Activated CD4-positive, alpha-beta memory T cell treated with anti-CD3 and anti-CD28 coated beads for 36 hours (primary cell): ENCODE measurements around the gene RAB31. TPM values are rescaled to one million over a fixed set of nuclear protein-coding genes. Genes with fewer than 3 reads are reported as not detected.

Source experiments
- CTCF ChIA-PET: fragments of 350-600 bp; sonication (Branson Sonifier 250); formaldehyde crosslinking; loops from one replicate; lab custom pipeline; 2021; ENCODE audit warnings: antibody characterized with exemption, inconsistent platforms; lab: Charles Lee
- POLR2A ChIA-PET: fragments of 350-600 bp; sonication (Branson Sonifier 250); formaldehyde crosslinking; loops from one replicate; lab custom pipeline; 2021; ENCODE audit warnings: antibody characterized with exemption; lab: Charles Lee
- DNase-seq: peaks from one replicate; pipeline ENCODE4 v3.0.0-alpha.2; 2020
- H3K27ac Mint-ChIP-seq: one replicate; pipeline ENCODE4 v1.8.0; 2021; ENCODE audit warnings: mixed read lengths
- H3K27me3 Mint-ChIP-seq: one replicate; pipeline ENCODE4 v1.8.0; 2021; ENCODE audit warnings: mixed read lengths
- H3K36me3 Mint-ChIP-seq: one replicate; pipeline ENCODE4 v1.8.0; 2021; ENCODE audit warnings: mixed read lengths
- H3K4me1 Mint-ChIP-seq: one replicate; pipeline ENCODE4 v1.8.0; 2021; ENCODE audit warnings: low read depth, mixed read lengths
- H3K4me3 Mint-ChIP-seq: one replicate; pipeline ENCODE4 v1.8.0; 2021; ENCODE audit warnings: mild to moderate bottlenecking, mixed read lengths
- H3K9me3 Mint-ChIP-seq: one replicate; pipeline ENCODE4 v1.8.0; 2021; ENCODE audit warnings: mixed read lengths
- intact Hi-C: fragments of 100-400 bp; cut with micrococcal nuclease; formaldehyde crosslinking; loops from one replicate; pipeline ENCODE4 v1.15.1; 2023
- total RNA-seq, 2 experiments: library from RNA; stranded (reverse); gene quantifications; one replicate each; pipeline ENCODE4 v1.2.3, GENCODE V29; 2021

RAB31 gene
- total RNA-seq, 2 experiments from 2014 or later: 0.58 to 0.71 TPM

DNA sequence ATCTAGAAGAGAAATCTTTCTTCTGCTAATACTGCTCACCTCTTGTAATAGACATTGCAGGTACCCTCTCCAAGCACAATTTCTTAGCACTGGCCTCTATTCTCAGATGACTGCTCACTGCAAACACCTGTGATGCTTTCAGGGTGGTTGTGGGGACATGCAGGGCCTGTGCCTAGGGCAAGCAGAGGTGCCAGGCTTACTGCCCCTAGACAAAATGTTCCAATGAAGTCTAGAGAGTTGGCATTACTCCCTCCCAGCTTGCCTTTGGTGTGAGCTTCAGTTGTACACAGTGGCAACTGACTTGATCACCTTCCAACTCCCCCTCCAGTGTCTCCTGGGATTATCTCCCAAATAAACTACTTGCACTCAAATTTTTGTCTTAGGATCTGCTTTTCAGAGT is 164.7 kb downstream of the RAB31 start:
- ChIA-PET CTCF (no interaction called here), POLR2A (no interaction called here)
- DNase-seq: no peak
- intact Hi-C loops: no loop called here
- no peak overlapping the region for H3K4me3 Mint-ChIP-seq
- H3K4me1 Mint-ChIP-seq: peaks cover 24% of the 10 kb centered on the region
- no peak overlapping the region for H3K27ac Mint-ChIP-seq
- peaks cover 40% of the 10 kb centered on the region for H3K27me3 Mint-ChIP-seq
- no peaks in the 10 kb centered on the region for H3K9me3 Mint-ChIP-seq
- no peaks in the 10 kb centered on the region for H3K36me3 Mint-ChIP-seq

DNA sequence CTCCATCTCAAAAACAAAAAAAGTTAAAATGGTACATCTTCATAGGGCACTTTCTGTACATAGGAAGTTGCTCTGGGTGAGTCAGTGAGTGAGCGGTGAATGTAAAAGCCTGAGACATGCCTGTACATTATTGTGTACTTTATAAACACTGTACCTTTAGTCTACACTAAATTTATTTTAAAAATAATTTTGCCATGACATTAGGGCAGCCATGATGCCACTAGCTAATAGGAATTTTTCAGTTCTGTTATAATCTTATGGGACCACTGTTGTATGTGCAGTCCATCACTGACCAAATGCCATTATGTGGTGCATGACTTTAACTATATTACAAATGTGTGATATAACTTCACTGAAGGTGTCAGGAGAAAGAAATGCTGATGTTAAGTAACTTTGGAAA is 166.6 kb downstream of the RAB31 start:
- Mint-ChIP-seq H3K4me3 (no peak overlapping the region), H3K4me1 (peaks cover 20% of the 10 kb centered on the region), H3K36me3 (no peaks in the 10 kb centered on the region), H3K27me3 (peaks cover 34% of the 10 kb centered on the region), H3K27ac (no peak overlapping the region), H3K9me3 (no peaks in the 10 kb centered on the region)
- ChIA-PET CTCF (no interaction called here), POLR2A (no interaction called here)
- no peak for DNase-seq
- intact Hi-C loops: loop anchor here (5.0 kb wide), 1 partner anchor 172 kb away; no protein-coding TSS in a partner anchor

DNA sequence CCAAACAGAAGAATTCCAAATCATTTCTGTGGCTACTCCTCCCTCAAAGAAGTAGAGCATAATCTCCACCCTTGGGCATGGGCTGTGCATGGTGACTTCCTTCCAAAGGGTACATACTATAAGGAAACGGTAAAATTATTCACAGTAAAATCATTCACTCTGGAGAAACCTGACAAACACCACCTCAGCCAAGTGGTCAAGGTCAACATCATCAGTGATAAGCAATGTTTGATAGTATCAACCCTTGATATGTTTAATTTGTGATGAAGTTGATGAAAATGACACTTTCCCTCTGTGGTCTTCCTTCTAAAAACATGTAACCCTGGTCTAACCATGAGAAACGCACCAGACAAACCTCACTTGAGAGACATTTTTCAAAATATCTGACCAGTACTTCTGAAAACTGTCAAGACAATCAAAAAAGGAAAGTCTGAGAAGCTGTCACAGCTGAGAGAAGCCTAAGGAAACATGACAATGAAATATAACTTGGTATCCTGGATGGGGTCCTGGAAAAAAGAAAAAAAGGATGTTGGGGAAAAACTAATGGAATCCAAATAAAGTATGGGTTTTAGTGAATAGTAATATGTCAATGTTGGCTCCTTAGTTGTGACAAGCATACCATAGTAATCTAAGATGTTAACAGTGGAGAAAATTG is 168.2 kb downstream of the RAB31 start:
- Mint-ChIP-seq H3K27me3 (peaks cover 19% of the 10 kb centered on the region), H3K4me1 (peaks cover 14% of the 10 kb centered on the region), H3K27ac (no peak overlapping the region), H3K36me3 (no peaks in the 10 kb centered on the region), H3K9me3 (no peaks in the 10 kb centered on the region), H3K4me3 (no peak overlapping the region)
- no peak for DNase-seq
- ChIA-PET CTCF (no interaction called here), POLR2A (interaction anchor here (0.8 to 1.2 kb wide), 4 partner anchors 14 to 39 kb away, joined by 3 to 6 read pairs (median 5); partner anchors contain the start of gene VAPA)
- intact Hi-C loops: loop anchor here (2.0 to 5.0 kb wide), 2 partner anchors 36 to 174 kb away; no protein-coding TSS in a partner anchor

DNA sequence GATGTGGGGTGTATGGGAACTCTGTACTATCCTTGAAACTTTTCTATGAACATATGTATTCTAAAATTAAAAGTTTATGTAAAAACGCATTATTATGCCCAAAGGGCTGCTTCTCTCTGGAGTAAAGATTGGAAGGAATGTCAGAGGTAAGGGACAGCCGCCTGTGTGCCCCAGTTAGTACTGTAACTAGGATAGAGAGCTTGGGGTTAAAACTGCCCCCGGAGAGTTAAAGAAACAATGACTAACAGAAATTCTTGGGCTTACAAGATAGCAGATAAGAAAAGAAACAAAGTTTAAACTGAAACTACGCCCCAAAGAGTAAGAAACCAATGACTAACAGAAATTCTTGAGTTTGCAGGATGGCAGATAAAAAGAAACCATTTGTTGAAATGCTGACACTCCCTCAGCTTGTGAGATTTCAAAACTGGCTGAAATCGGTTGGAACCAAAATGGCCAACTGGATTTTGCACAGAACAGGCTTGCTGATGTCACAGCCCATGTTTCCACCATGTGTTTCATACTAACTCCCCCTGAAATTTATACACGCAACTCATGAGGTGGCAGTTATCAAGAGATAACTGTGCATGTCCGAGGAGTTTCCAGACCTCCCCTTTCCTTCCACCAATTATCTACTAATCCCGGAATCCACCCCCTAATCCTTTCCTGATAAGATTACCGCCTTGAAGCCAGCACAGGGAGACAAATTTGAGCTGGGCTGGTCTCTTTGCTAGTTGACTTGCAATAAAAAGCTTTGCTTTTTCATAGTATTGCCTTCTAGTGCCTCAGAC is 169.0 kb downstream of the RAB31 start:
- peak; percentile 52 for DNase-seq

DNA sequence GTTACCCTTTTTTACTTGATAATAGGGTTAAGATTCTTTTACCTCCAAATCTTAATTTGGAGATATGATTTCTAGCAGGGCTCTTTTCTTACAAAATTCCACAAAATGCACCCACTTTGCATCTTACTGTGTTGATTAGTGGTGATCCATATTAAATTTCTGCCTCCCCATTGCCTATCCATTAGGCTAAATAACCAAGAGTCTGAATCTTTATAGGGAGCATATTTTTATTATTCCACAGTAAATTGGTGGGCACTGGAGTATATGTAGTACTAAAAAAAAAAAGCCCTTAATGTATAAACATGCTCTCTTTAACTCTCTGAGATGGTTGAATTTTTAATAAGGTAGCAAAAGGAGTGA is 169.5 kb downstream of the RAB31 start:
- Mint-ChIP-seq H3K27ac (no peak overlapping the region), H3K27me3 (peaks cover 16% of the 10 kb centered on the region), H3K4me3 (no peak overlapping the region), H3K36me3 (no peaks in the 10 kb centered on the region), H3K9me3 (no peaks in the 10 kb centered on the region), H3K4me1 (peaks cover 14% of the 10 kb centered on the region)
- ChIA-PET POLR2A (interaction anchor here (1.2 kb wide), 2 partner anchors 16 to 36 kb away, joined by 4 to 6 read pairs; partner anchors contain the start of gene VAPA), CTCF (no interaction called here)
- intact Hi-C loops: loop anchor here (1.0 to 5.0 kb wide), 4 partner anchors 15 to 175 kb away; no protein-coding TSS in a partner anchor
- no peak for DNase-seq

More for the DNA sequence above, 169.0 kb downstream of the RAB31 start:
- no peaks in the 10 kb centered on the region for H3K36me3 Mint-ChIP-seq
- no peaks in the 10 kb centered on the region for H3K9me3 Mint-ChIP-seq
- ChIA-PET POLR2A (interaction anchor here (0.8 to 1.2 kb wide), 4 partner anchors 15 to 38 kb away, joined by 3 to 6 read pairs (median 5); partner anchors contain the start of gene VAPA), CTCF (no interaction called here)
- peaks cover 16% of the 10 kb centered on the region for H3K27me3 Mint-ChIP-seq
- H3K4me1 Mint-ChIP-seq: peaks cover 14% of the 10 kb centered on the region
- intact Hi-C loops: loop anchor here (1.0 to 5.0 kb wide), 4 partner anchors 15 to 175 kb away; no protein-coding TSS in a partner anchor
- H3K4me3 Mint-ChIP-seq: no peak overlapping the region
- H3K27ac Mint-ChIP-seq: peak overlapping the region; percentile 20

DNA sequence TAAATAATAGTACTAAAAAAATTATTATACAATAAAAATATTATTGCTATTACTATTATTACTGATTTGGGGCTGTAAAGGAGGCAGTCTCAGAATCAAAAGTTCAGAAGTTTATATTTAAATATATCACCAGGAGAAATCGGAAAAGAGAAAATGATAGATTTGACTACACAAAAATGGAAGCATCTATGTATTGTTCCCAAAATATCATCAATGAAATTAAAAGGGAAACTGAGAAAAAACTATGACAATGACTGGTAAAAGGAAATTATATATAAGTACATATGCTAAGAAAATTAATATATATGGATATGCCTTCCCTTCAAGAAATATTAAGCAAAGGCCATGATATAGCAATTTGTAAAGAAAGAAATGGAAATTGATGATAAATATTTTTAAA is 170.0 kb downstream of the RAB31 start:
- Mint-ChIP-seq H3K4me3 (no peak overlapping the region), H3K9me3 (no peaks in the 10 kb centered on the region), H3K27ac (no peak overlapping the region), H3K36me3 (no peaks in the 10 kb centered on the region), H3K4me1 (peaks cover 14% of the 10 kb centered on the region), H3K27me3 (peaks cover 16% of the 10 kb centered on the region)
- intact Hi-C loops: loop anchor here (5.0 kb wide), 1 partner anchor 176 kb away; no protein-coding TSS in a partner anchor
- no peak for DNase-seq
- CTCF ChIA-PET: no interaction called here
- POLR2A ChIA-PET: no interaction called here

DNA sequence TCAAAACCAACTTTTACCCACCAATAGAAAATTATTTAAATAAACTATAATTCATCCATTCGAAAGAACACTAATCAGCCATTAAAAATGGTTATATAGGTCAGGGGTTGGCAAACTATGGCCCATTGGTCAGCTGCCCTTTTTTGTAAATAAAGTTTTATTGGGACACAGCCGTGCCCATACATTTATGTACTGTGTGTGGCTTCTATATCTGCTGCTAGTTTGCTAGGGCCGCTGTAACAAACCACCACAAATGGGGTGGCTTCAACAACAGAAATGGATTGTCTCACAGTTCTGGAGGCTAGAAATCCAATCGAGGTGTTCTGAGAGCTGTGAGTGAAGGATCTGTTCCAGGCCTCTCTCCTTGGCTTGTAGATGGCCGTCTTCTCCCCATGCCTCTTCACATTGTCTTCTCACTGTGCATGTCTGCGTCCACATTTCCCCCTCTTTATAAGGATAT is 170.7 kb downstream of the RAB31 start:
- no peak overlapping the region for H3K27ac Mint-ChIP-seq
- no peaks in the 10 kb centered on the region for H3K36me3 Mint-ChIP-seq
- H3K4me1 Mint-ChIP-seq: peaks cover 14% of the 10 kb centered on the region
- ChIA-PET POLR2A (no interaction called here), CTCF (no interaction called here)
- H3K27me3 Mint-ChIP-seq: peaks cover 13% of the 10 kb centered on the region
- intact Hi-C loops: loop anchor here (5.0 kb wide), 1 partner anchor 177 kb away; no protein-coding TSS in a partner anchor
- no peak for DNase-seq
- no peak overlapping the region for H3K4me3 Mint-ChIP-seq
- no peaks in the 10 kb centered on the region for H3K9me3 Mint-ChIP-seq

DNA sequence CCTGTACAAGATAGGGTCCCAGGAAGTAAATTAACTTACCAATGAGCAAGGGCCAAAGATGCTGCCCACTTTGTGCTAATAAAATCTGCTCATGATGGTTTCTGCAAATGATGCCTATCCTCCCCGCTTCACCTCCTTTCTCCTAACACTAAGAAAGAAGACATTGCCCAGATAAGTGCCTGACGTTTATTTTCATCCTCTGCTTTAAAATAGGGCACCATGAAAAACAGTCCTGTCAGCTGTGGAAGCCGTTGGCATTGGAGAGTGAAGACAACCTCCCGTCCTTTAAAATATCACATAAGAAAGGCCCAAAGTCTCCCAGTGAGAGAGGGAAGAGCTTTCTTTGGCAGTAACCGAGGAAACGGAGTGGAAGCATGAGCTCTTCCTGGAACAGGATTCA is 176.0 kb downstream of the RAB31 start:
- no peak overlapping the region for H3K4me3 Mint-ChIP-seq
- DNase-seq: no peak
- POLR2A ChIA-PET: no interaction called here
- intact Hi-C loops: no loop called here
- no peak overlapping the region for H3K27ac Mint-ChIP-seq
- no peaks in the 10 kb centered on the region for H3K27me3 Mint-ChIP-seq
- no peaks in the 10 kb centered on the region for H3K4me1 Mint-ChIP-seq
- no peaks in the 10 kb centered on the region for H3K36me3 Mint-ChIP-seq
- CTCF ChIA-PET: no interaction called here
- no peaks in the 10 kb centered on the region for H3K9me3 Mint-ChIP-seq

DNA sequence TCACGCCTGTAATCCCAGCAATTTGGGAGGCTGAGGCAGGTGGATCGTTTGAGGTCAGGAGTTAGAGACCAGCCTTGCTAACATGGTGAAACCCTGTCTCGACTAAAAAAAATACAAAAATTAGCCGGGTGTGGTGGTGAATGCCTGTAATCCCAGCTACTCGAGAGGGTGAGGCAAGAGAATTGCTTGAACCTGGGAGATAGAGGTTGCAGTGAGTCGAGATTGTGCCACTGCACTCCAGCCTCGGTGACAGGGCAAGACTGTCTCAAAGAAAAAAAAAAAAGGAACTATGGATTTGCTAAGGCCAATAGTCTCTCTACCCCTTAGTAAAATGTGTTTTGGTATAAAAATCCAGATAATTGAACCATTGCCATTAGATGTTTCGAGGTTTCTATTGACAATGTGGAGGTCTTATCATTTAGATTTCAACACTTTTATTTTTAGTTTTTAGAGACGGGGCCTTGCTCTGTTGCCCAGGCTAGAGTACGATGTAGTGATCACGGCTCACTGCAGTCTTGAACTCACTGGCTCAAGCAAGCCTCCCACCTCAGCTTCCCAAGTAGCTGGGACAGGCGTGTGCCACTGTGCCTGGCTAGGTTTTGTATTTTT is 176.5 kb downstream of the RAB31 start:
- ChIA-PET CTCF (no interaction called here), POLR2A (no interaction called here)
- no peak overlapping the region for H3K4me3 Mint-ChIP-seq
- no peak overlapping the region for H3K27ac Mint-ChIP-seq
- no peaks in the 10 kb centered on the region for H3K9me3 Mint-ChIP-seq
- no peak for DNase-seq
- H3K36me3 Mint-ChIP-seq: no peaks in the 10 kb centered on the region
- H3K27me3 Mint-ChIP-seq: no peaks in the 10 kb centered on the region
- H3K4me1 Mint-ChIP-seq: no peaks in the 10 kb centered on the region
- intact Hi-C loops: no loop called here

DNA sequence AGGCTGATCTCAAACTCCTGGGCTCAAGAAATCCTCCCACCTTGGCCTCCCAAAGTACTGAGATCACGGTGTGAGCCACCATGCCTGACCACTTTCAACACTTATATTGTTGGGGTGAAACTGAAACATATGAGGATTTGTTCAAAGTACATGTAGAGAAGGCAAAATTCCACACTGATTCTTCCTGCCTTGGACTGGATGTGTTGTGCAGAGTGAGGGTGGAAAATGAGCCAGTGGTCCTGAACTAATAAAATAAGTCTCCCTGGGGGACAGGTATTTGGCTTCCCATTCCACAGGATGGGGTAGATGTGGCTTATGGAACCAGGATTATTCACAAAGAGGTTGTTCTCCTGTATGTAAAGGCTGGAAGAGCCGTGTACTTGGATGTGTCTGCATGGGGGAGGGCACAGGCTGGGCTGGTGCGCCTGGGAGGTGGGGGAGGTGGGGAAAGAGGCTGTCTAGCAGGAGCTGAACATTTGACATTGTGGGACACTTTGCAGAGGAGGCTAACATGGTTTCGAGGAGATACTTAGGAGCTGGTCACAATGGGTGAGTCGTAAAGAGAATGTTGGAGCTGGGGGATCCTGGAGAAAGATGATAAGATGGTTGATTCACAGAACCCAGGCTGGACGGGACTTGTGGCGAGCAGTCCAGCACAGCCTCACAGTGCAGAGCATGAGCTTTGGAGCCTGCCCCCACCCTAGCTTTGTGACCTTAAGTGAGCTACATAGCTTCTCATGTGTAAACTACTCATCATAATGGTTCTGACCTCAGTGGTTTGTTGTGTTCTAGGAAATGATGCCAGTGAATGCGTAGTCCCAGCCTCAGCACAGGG is 177.3 kb downstream of the RAB31 start, which contains the start of gene TXNDC2:
Gene TXNDC2, plus strand, starts transcription at position 804 of the 835 bp plus-strand sequence. CDS start 708 bp downstream, outside the sequence.
- H3K9me3 Mint-ChIP-seq: no peaks in the 10 kb centered on the region
- no peaks in the 10 kb centered on the region for H3K36me3 Mint-ChIP-seq
- no peaks in the 10 kb centered on the region for H3K27me3 Mint-ChIP-seq
- CTCF ChIA-PET: no interaction called here
- intact Hi-C loops: no loop called here
- no peaks in the 10 kb centered on the region for H3K4me1 Mint-ChIP-seq
- POLR2A ChIA-PET: interaction anchor here (0.7 kb wide), 1 partner anchor 30 kb away, joined by 3 read pairs; no protein-coding TSS in a partner anchor
- no peak for DNase-seq
- no peak within 1 kb of the TSS for H3K4me3 Mint-ChIP-seq
- no peak within 1 kb of the TSS for H3K27ac Mint-ChIP-seq

DNA sequence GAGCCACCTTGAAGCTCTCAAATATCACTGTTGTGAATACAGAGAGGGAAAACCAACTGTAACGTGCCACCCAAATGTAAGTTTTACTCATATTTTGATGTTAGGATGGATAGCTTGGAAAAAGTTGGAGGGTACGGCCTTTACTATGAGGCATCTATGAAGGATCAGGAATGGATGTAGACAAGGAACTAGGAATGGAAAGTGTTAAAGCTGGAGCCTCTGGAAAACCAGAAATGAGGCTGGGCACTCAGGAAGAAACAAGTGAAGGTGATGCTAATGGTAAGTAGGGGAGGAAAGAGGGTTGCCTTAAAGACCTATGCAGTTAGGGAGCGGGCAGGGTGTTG is 177.9 kb downstream of the RAB31 start:
- intact Hi-C loops: no loop called here
- no peaks in the 10 kb centered on the region for H3K27me3 Mint-ChIP-seq
- no peak for DNase-seq
- no peaks in the 10 kb centered on the region for H3K36me3 Mint-ChIP-seq
- H3K4me3 Mint-ChIP-seq: no peak overlapping the region
- H3K4me1 Mint-ChIP-seq: no peaks in the 10 kb centered on the region
- ChIA-PET POLR2A (interaction anchor here (0.7 kb wide), 1 partner anchor 29 kb away, joined by 3 read pairs; no protein-coding TSS in a partner anchor), CTCF (no interaction called here)
- no peaks in the 10 kb centered on the region for H3K9me3 Mint-ChIP-seq
- no peak overlapping the region for H3K27ac Mint-ChIP-seq
